HepG2 (cell line): Measurements from ENCODE around the gene TTC28. TPM values are rescaled to one million over a fixed set of nuclear protein-coding genes. Genes with fewer than 3 reads are reported as not detected.
"Not testable (repeated sequence)": the region's sequence is repeated elsewhere in the genome, so short reads cannot be mapped to it uniquely, and the experiment has no call there.

Experiments used
- ATAC-seq: fragments of 200-7000 bp; cut with Tn5 transposase; 3 replicates; pipeline ENCODE4 v1.9.1; 2020; ENCODE audit warnings: mild to moderate bottlenecking, moderate library complexity
- BruUV-seq: library from RNA; stranded (reverse); fragments of 400-500 nt; replicated peaks from 2 replicates; lab custom pipeline; 2021; lab: Mats Ljungman, UMichigan
- CTCF ChIA-PET: fragments of 300-600 bp; formaldehyde crosslinking; extraction: SDS; loops from one replicate; lab custom pipeline; 2021; ENCODE audit warnings: low total read pairs, inconsistent platforms, low intra/inter-chr PET ratio; lab: Yijun Ruan, JAX
- POLR2A ChIA-PET: fragments of 350-600 bp; sonication (Branson Sonifier 250); formaldehyde crosslinking; loops from one replicate; lab custom pipeline; 2020; ENCODE audit warnings: antibody characterized with exemption, inconsistent platforms; lab: Yijun Ruan, JAX
- DNase-seq: peaks from one replicate; pipeline ENCODE4 v3.0.0-alpha.2; 2015; ENCODE audit warnings: low spot score
- FAIRE-seq: peaks from 3 replicates; lab custom pipeline; 2011; peaks lifted over from hg19 to GRCh38; lab: Jason Lieb, UNC
- H2AFZ ChIP-seq: one replicate; pipeline ENCODE4 v1.6.1; 2011; ENCODE audit warnings: low read length, inconsistent platforms
- H3K27ac ChIP-seq: fragments of 300-600 bp; 3 replicates; pipeline ENCODE4 v1.8.0; 2011; ENCODE audit warnings: mixed run types, mild to moderate bottlenecking, mixed read lengths, low read length, inconsistent platforms; ENCODE audit not compliant: insufficient read depth; ENCODE audit errors: extremely low read length
- H3K27me3 ChIP-seq, 2 experiments: fragments of 200-600 bp in 1 of 2; 2 replicates in 1 of 2; 3 replicates in 1 of 2; pipeline versions ENCODE4 v1.6.0 to v1.8.0; 2011; ENCODE audit warnings: low read length in 2 of 2, mild to moderate bottlenecking in 2 of 2, moderate library complexity in 2 of 2, inconsistent platforms in 1 of 2; ENCODE audit not compliant: insufficient read depth in 2 of 2, control insufficient read depth in 1 of 2
- H3K36me3 ChIP-seq, 2 experiments: fragments of 200-600 bp in 1 of 2; replicated peaks in 1 of 2; 2 replicates in 1 of 2; 3 replicates in 1 of 2; pipeline versions ENCODE4 v1.5.1 to v1.8.0; 2011; ENCODE audit warnings: low read length in 2 of 2, inconsistent platforms in 1 of 2; ENCODE audit not compliant: insufficient read depth in 2 of 2, control insufficient read depth in 1 of 2
- H3K4me1 ChIP-seq: 2 replicates; pipeline ENCODE4 v1.5.1; 2012; ENCODE audit warnings: low read length, inconsistent platforms; ENCODE audit not compliant: insufficient read depth
- H3K4me2 ChIP-seq: 2 replicates; pipeline ENCODE4 v1.6.0; 2011; ENCODE audit warnings: low read depth, low read length, inconsistent platforms
- H3K4me3 ChIP-seq, 3 experiments: fragments of 200-600 bp in 1 of 3; sonication (generic), shearing (Covaris generic) in 1 of 3; replicated peaks in 1 of 3; 2 replicates each; pipeline ENCODE4 v1.5.1; 2011 to 2016; ENCODE audit warnings: low read length in 3 of 3, inconsistent platforms in 2 of 3, low read depth in 2 of 3, mild to moderate bottlenecking in 2 of 3, control low read depth in 1 of 3, mixed read lengths in 1 of 3; ENCODE audit not compliant: insufficient read depth in 1 of 3
- H3K79me2 ChIP-seq: one replicate; pipeline ENCODE4 v1.6.1; 2011; ENCODE audit warnings: low read length, inconsistent platforms; ENCODE audit not compliant: insufficient read depth
- H3K9ac ChIP-seq: 2 replicates; pipeline ENCODE4 v1.6.0; 2011; ENCODE audit warnings: mild to moderate bottlenecking, low read depth, low read length, inconsistent platforms; ENCODE audit not compliant: insufficient read depth
- H3K9me3 ChIP-seq: 2 replicates; pipeline ENCODE4 v1.5.1; 2012; ENCODE audit warnings: mild to moderate bottlenecking, low read length
- H4K20me1 ChIP-seq: 2 replicates; pipeline ENCODE4 v1.6.0; 2011; ENCODE audit warnings: inconsistent platforms, mild to moderate bottlenecking, low read length, moderate library complexity; ENCODE audit not compliant: insufficient read depth
- MAFF ChIP-seq: IDR thresholded peaks from 2 replicates; pipeline ENCODE4 v1.6.1; 2011; ENCODE audit warnings: low read depth, low read length, improper control_type of control experiment
- MAFK ChIP-seq, 2 experiments: IDR thresholded peaks in 1 of 2; conservative IDR thresholded peaks in 1 of 2; 2 replicates each; pipeline ENCODE4 v1.6.1; 2011; ENCODE audit warnings: improper control_type of control experiment in 2 of 2, low read length in 2 of 2
- ZBTB20 ChIP-seq: sonication (generic); formaldehyde crosslinking; IDR thresholded peaks from 2 replicates; pipeline ENCODE4 v1.8.1; 2023; ENCODE audit warnings: missing genetic modification reagents, low read depth, mild to moderate bottlenecking, borderline replicate concordance
- WGBS: methylation state at CpG from one replicate; pipeline ENCODE4 v1.1.6; 2017; ENCODE audit warnings: low lambda C conversion rate; 5-methylcytosine and 5-hydroxymethylcytosine counted together
- in situ Hi-C: cut with HindIII; loops from 2 replicates; pipeline ENCODE4 v1.10.0; 2017; ENCODE audit warnings: low pct_unique_long_range_greater_than_20kb; ENCODE audit not compliant: extremely low pct_ligation_motif_present
- intact Hi-C: fragments of 100-400 bp; cut with micrococcal nuclease; formaldehyde crosslinking; loops from one replicate; pipeline ENCODE4 v1.10.0; 2022; ENCODE audit not compliant: unreplicated experiment
- polyA plus RNA-seq, 8 experiments: library from polyadenylated mRNA; depleted of rRNA in 3 of 8; stranded (reverse) in 7 of 8; unstranded in 1 of 8; fragments of >200 nt; fragmentation: Illumina TruSeq in 4 of 8; extraction: Trizol in 4 of 8; gene quantifications; 2 replicates each; pipeline versions ENCODE4 v1.2.1 to v1.2.3, GENCODE V29; 2011 to 2016; ENCODE audit warnings: low read depth in 4 of 8, missing spikeins in 1 of 8, mixed read lengths in 1 of 8; ENCODE audit not compliant: insufficient read depth in 1 of 8
- total RNA-seq, 5 experiments: library from RNA; depleted of rRNA; stranded (reverse); fragments of >200 nt; fragmentation: Illumina TruSeq; extraction: Trizol; gene quantifications; 2 replicates each; pipeline ENCODE4 v1.2.3, GENCODE V29; 2016; ENCODE audit warnings: low read depth in 1 of 5

The TTC28 gene
- total and polyA plus RNA-seq, 2 of the 13 experiments (the other 11 are each of a cell fraction or from before 2014, with no cell fraction given) = 4.2 to 13.1 TPM

GRCh38 chr22:28669387-28669786, 10.3 kb downstream of the TTC28 start:
- peaks cover 25% of the 10 kb centered on the region for H3K79me2 ChIP-seq
- 35% methylated on average over 2 of the region's 2 CpGs for WGBS
- no peak overlapping the region for H3K27ac ChIP-seq
- ChIA-PET POLR2A (no interaction called here), CTCF (no interaction called here)
- H4K20me1 ChIP-seq = no peaks in the 10 kb centered on the region
- intact Hi-C loops = no loop called here
- in situ Hi-C loops = no loop called here
- H3K4me3 ChIP-seq = no peak overlapping the region
- FAIRE-seq (peak; percentile 12), DNase-seq (no peak), ATAC-seq (no peak)
- BruUV-seq = no TSS peak
- TF ChIP-seq MAFK (conservative IDR thresholded peaks at IDR 0.05 in 1 of 2, IDR thresholded peaks at IDR 0.05 in 1 of 2; ENCODE audit: low read length in 2 of 2) = peak; percentile 90 to 92
- TF ChIP-seq ZBTB20 (CRISPR knock-in tag) = no peak
- peak; percentile 84 for TF ChIP-seq MAFF
- no peaks in the 10 kb centered on the region for H3K9me3 ChIP-seq
- H2AFZ ChIP-seq = no peak overlapping the region
- no peaks in the 10 kb centered on the region for H3K36me3 ChIP-seq
- no peak overlapping the region for H3K9ac ChIP-seq
- H3K4me2 ChIP-seq = no peak overlapping the region
- H3K27me3 ChIP-seq = no peaks in the 10 kb centered on the region
- H3K4me1 ChIP-seq = no peaks in the 10 kb centered on the region

DNA sequence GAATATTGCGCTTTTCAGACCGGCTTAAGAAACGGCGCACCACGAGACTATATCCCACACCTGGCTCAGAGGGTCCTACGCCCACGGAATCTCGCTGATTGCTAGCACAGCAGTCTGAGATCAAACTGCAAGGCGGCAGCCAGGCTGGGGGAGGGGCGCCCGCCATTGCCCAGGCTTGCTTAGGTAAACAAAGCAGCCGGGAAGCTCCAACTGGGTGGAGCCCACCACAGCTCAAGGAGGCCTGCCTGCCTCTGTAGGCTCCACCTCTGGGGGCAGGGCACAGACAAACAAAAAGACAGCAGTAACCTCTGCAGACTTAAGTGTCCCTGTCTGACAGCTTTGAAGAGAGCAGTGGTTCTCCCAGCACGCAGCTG, 16.1 kb downstream of the TTC28 start:
- H3K4me2 ChIP-seq, H2AFZ ChIP-seq, DNase-seq, H3K4me1 ChIP-seq, H3K9ac ChIP-seq, H3K36me3 ChIP-seq, FAIRE-seq, H3K4me3 ChIP-seq, H3K27me3 ChIP-seq, in situ Hi-C loops, H3K27ac ChIP-seq, H3K9me3 ChIP-seq, CTCF ChIA-PET, intact Hi-C loops, H4K20me1 ChIP-seq: not testable (repeated sequence)
- POLR2A ChIA-PET = interaction anchor here (1.1 to 1.2 kb wide), 2 partner anchors 15 to 120 kb away, joined by 6 to 8 read pairs; no protein-coding TSS in a partner anchor
- no CpG with 5 or more reads among the region's 13 CpGs for WGBS
- ATAC-seq = peak; percentile 57
- TSS peak; percentile 74 for BruUV-seq
- peaks cover 22% of the 10 kb centered on the region for H3K79me2 ChIP-seq
